Ramos (cell line): ENCODE data around the gene VPS52.
"Not testable (repeated sequence)": the region's sequence is repeated elsewhere in the genome, so short reads cannot be mapped to it uniquely, and the experiment has no call there.

Experiments used
- in situ Hi-C: fragments of 300-500 bp; cut with MboI; formaldehyde crosslinking; loops from one replicate; pipeline ENCODE4 v1.14.3; 2022; ENCODE audit warnings: low sequenced_read_pairs; ENCODE audit not compliant: unreplicated experiment

Gene VPS52

DNA sequence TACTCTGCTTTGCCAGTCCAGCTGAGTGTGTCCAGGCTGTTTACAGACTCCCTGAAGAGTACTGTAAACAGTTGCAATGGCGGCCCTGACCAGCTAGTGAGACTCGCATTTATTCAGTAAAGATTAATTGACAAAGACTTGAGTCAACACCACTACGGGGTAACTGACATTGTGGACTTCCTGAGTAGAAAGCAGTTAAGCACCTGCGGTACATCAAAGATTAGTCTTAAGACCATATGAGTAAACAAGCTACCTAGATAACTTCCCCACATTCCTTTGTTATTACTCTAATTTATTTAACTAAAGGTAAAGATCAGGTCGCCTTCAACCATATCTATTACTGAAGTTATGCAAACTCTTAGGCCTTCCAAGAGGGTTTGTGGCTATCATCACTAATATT is 12.6 kb downstream of the VPS52 start:
- in situ Hi-C loops = no loop called here

DNA sequence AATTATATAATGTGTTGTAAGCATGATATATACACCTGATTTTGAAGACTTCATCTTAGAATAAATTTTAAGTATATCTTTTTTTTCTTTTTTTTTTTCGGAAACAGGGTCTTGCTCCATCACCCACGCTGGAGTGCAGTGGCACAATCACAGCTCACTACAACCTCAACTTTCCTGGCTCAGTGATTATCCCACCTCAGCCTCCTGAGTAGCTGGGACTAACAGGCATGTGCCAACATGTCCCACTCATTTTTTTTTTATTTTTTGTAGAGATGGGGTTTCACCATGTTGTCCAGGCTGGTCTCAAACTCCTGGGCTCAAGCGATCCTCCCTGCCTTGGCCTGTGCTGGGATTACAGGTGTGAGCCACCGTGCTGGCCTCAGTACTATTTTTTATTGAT is 17.1 kb downstream of the VPS52 start:
- in situ Hi-C loops = no loop called here

DNA sequence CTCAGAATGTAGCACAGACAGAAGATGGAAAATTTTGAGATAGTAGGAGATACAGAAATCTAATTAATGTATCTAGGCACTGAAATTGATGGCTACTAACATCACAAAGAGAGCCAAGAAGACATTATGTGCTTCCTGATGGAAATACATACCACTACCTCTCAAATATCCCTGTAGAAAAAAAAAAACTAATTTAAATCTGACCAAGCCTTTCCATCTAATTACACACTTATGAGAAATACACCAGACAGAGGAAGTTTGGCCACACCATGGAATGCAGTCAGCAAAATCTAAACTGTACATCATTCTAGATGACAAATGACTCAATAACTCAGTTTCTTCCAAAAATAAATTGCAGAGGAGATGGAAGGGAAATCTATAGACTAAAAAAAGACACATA is 18.9 kb downstream of the VPS52 start:
- in situ Hi-C loops = no loop called here

DNA sequence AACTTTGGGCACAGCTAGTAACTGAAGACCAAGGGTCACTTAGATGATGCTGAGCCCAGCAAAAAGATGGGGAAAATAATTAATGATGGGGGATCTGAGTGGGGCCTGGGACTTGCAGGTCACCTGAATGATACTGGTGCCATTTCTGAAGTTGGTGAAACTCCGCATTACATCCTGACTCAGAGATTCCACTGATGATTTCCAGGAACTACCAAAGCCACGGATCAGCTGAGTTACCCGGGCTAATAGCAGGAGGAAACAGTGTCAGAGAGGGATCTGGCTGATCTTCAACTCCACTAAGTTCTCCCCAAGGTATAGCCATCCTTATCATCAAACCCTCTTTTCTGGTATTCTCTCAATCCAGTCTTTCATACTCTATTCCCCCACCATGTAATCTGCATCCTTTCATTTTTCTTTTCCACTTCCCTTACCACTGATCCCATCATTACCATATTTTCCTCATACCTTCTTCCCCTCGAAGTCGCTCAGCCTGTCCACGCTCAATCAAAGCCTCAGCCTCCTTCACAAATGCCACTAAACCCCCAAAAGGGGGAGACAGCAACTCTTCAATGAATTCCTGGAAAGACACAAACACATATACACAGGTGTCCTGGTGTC is 20.2 kb downstream of the VPS52 start:
- in situ Hi-C loops = no loop called here

DNA sequence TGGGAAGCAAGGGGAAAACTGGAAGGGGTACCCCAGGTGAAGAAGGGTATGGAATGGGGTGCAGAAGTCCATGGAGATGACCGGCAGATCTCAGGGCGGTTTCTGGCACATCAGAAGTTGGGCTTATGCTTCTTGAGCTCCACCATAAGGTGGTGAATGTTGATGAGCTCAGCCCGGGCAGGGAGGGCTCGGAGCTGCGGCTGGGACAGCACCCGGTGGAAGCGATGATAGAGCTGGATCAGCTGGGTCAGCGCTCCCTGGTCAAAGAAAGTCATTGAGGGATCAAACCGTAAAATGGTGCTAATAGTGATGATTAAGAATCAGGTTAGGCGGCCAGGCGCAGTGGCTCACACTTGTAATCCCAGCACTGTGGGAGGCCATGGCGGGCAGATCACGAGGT is 20.9 kb downstream of the VPS52 start:
- in situ Hi-C loops = no loop called here

DNA sequence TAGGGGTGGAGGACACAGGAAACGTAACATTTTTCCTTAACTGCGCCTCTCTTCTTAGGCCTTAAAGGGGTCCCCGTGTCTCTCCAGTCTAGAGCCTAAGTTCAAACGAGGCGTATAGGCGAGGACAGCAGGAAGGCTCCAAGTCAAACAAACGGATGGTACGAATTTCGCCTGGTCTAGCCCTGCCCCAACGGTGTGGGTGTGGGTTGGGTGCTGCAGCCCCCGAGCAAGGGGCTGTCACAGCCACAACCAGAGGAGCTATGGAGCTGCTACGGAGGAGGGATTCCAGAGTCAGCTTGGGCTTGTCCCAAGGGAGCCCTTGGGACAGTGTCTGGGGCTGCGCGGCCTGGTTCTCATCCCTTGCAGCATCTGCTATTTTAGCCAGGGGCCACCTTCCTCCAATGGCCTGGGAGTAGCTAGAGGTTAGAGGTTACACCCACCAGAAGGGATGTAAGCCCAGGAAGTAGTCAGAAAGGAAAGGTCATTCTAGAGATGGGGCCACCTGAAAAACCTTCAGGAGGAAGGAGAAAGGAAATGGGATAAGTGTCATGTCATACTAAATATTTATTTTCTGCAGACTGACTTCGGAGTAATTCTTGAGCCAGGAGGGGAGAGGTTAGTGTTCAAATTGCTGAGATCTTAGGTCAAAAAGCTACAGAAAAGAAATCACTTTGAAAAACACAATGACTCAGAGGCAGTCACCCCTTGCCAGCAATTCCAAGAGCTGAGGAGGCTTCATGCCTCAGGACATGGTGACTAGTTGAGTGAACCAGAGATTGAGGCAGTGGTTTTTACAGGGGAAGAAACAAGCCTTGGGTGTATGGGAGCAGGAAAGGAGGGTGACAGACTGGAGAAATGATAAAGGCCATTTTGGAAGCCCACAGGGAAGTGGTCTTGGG is 21.7 kb downstream of the VPS52 start:
- in situ Hi-C loops = loop anchor here (10.0 kb wide), 2 partner anchors 135 to 245 kb away; partner anchors contain the start of gene HLA-DOA

DNA sequence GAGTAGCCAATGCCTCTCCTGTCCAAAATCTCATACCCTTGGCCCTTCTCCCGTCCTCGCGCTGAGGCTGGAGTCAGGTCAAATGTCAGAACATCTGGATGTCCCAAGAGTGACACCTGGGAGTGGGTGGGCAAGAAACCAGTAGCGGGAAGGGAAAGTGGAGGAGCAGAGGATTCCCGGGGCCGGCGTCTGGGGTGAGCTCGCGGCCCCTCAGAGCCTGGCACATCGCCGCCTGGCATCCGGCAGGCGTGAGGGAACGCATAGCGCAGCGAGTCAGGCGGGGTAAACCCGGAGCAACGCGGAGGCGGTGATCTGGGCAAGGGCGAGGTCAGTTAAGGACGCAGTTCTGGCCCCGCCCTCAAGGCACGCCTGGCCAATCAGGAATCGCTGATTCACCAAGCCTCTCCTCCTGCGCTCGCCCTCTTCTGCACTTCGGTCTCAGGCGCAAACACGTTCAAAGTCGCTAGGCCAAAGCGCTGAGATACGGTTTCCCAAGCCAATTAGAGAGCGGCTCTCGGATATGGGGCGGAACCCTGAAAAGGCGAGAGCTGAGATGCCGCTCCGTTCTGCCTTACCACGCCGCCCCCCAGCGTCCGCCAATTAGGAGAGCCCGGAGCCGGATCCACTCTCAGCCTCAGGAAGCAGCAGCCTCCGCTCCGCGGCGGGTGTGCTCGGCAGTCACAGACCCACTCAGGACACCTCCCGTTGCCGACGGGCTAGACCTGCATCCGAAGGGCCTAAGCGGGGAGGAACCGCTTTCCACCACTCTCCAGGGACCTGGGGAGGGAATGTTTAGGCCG is 22.5 kb downstream of the VPS52 start:
- in situ Hi-C loops = loop anchor here (10.0 kb wide), 2 partner anchors 134 to 244 kb away; partner anchors contain the start of gene HLA-DOA

DNA sequence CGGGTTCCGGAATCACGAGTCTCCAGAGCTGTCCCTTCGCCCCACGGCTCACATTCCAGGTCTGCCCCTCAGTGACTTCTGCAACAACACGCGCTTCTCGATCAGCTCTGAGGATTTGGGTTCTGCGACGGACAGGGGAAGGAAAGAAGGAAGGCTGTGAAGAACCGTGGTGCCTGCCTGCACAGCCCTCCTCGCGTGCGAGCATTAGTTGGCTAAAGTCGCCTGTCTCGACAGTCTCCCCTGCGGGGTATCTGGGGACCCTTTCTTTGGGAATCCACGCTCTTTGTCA is 23.1 kb downstream of the VPS52 start:
- in situ Hi-C loops = loop anchor here (10.0 kb wide), 2 partner anchors 134 to 244 kb away; partner anchors contain the start of gene HLA-DOA

DNA sequence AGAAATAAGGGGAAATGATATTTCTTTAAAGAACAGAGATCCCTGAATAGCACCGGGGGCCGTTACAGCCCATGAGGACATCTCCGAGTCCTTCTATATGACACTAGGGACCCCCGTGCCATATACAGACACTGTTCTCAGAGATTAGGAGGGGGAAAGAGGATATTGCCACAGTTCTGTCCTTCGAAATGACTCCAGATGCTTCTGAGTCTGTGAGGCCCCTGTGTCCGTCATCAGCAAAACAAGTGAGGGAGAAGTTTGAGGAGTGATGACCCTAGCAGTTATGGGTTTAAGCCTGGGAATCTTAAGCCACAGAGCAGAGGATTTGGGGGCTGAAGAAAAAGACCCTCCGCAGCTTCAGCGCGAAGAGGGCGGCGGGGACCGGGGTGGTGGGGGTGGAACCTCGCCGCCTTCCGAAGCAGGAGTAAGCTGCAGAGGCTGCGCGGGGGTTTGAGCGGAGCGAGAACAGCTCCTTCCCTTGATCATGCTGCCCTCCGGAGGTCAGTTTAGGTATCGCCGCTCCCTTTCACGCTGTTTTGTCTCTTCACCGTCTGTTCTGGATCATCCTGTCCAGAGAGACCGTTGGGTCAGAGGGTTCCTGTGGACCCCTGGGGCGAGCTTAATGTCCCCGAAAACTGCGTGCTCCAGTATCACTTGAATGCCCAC is 23.6 kb downstream of the VPS52 start:
- in situ Hi-C loops = loop anchor here (10.0 kb wide), 2 partner anchors 133 to 243 kb away; partner anchors contain the start of gene HLA-DOA

DNA sequence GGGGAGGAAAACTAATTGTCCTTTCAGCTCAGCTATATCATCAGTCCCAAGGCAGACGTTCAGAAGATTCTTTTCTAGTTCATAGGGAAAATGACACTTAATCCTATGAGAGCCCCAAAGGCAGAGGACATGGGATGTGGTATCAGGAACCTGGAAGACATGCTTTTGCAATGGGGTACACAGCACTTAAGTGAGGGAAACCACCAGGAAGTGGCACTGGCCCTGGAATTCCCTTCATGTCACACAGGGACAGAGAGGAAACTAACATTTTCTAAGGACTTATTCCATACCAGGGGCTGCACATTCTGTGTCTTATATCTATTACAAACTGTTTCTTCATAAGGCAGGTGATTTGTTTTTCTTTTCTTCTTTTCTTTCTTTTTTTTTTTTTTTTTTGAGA is 28.2 kb downstream of the VPS52 start:
- in situ Hi-C loops = loop anchor here (10.0 kb wide), 2 partner anchors 129 to 239 kb away; partner anchors contain the start of gene HLA-DOA

DNA sequence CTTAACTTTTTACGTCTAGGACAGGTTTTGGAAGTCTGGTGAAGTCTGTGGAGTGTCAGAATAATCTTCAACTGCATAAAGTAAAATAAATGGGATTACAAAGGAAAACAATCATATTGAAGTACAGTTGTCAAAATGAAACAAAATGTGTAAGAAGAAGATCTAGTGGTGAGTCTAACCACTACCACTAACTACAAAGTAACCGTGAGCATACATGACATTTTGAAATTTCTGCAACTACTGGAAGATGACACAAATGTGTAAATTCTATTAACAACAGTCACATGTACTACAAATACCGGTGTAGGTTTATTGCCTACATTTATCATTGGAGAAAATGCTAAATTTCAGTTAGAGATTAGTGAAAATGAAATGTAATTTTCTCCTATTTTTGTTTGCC is 29.7 kb downstream of the VPS52 start:
- in situ Hi-C loops = loop anchor here (10.0 kb wide), 2 partner anchors 127 to 237 kb away; partner anchors contain the start of gene HLA-DOA

DNA sequence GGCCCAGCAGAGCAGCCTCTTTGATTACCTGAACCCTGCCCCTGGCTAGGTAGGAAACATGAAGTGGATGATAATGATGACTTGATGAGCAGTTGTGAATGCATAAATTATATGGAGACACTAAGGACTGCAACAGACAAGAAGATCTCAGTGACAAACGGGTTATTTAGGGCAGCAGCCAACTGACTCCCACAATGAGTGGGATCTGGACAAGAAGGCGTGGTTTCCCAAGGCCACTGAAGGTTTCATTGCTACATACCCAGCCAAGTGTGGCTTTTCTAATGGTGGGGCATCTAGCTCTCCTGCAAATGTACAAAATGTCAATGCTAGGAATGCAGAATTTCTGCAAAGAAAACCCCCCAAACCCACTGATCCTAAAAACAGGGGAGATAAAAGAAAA is 33.9 kb downstream of the VPS52 start:
- in situ Hi-C loops = no loop called here

DNA sequence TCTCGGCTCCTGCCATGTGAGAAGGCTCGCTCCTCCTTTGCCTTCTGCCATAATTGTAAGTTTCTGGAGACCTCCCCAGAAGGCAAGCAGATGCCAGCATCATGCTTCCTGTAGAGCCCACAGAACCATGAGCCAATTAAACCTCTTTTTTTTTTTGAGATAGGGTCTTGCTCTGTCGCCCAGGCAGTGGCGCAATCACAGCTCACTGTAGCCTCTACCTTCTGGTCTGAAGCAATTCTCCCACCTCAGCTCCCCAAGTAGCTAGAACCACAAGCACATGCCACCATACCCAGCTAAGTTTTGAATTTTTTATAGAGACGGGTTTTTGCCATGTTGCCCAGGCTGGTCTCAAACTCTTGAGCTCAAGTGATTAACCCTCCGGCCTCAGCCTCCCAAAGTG is 34.8 kb downstream of the VPS52 start:
- in situ Hi-C loops = no loop called here

DNA sequence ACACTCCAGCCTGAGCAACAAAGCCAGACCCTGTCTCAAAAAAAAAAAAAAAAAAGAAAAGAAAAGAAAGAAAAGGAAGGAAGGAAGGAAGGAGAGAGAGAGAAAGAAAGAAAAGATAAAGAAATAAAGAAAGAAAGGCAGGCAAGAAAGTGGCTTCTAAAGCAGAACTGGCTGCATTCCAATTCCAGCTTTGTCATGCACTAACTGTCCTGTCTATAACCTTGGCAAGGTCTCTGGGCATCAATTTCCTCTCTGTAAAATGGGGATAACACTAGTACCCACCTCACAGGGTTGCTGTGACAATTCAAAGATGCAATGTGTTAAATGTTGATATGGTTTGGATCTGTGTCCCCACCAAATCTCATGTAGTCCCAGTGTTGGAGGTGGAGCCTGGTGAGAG is 35.3 kb downstream of the VPS52 start:
- in situ Hi-C loops = no loop called here

DNA sequence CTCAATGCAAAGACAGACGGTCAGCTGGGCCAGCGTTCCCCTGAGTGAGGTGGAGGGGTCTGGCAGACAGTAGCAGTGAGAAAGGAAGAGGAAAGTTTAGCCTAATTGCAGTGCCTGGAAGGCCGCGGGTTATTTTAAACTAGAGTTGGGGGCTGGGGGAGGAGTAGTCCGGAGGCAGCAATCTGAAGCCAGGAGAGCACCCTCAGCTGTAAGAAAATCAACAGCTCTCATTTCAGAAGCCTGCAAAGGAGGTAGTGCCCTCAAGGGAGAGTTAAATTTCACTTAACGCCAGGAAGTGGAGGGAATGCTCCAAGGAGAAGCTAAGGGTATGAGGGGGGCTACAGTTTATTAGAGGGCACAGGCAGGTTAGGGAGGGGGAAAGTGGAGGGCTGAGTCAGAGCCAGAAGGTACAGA is 36.4 kb downstream of the VPS52 start:
- in situ Hi-C loops = no loop called here

DNA sequence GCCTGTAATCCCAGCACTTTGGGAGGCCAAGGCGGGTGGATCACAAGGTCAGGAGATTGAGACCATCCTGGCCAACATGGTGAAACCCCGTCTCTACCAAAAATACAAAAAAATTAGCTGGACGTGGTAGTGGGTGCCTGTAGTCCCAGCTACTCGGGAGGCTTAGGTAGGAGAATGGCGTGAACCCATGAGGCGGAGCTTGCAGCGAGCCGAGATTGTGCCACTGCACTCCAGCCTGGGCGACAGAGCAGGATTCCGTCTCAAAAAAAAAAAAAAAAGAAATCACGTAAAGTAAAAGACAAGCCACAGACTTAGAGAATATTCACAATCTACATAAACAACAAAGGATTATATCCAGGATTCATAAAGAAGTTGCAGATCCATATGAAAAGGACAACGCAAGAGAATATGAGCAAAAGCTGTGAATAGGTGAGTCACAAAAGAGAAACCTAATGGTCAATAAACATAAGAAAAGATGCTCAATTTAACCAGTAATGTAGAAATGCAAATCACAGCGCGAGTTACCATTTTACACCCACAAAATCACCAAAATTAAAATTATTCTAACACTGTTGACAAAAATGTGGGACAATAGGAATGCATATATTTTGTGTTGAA is 45.1 kb downstream of the VPS52 start:
- in situ Hi-C loops = not testable (repeated sequence)

DNA sequence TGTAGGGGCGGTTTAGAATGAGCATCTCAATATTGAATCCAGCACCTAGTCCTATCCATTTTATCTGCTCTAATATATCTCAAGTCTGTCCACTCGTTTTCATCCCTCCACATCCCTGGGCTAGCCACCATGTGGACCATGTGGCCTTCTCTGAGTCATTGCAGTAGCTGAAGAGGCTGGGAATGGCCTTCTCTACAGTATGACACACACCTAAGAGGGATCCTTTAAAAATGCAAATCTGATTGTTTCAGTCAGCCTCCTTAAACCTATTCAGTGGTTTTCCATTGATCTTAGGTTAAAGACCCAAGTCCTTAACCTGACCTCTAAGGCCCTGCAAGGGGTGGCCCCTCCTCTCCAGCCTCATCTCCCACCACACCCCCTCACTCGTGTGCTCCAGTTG is 54.0 kb downstream of the VPS52 start:
- in situ Hi-C loops = no loop called here

DNA sequence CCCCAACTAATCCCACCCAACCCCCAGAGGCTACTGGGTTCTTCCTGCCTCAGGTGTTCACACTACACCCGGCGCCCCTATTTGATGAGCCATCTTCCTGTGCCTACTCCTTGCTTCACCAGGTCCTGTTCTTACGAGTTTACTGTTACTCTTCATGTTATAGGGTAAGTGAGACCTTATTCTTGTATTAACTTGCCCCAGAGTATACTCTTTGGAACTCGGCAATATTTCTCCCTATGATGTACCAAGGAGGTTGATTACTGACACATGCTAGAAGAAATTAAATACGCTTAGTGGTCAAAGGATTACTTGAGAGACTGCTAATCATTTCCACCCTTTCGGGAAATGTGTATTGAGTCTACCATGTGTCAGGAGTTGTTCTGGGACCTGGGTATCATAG is 54.4 kb downstream of the VPS52 start:
- in situ Hi-C loops = no loop called here

DNA sequence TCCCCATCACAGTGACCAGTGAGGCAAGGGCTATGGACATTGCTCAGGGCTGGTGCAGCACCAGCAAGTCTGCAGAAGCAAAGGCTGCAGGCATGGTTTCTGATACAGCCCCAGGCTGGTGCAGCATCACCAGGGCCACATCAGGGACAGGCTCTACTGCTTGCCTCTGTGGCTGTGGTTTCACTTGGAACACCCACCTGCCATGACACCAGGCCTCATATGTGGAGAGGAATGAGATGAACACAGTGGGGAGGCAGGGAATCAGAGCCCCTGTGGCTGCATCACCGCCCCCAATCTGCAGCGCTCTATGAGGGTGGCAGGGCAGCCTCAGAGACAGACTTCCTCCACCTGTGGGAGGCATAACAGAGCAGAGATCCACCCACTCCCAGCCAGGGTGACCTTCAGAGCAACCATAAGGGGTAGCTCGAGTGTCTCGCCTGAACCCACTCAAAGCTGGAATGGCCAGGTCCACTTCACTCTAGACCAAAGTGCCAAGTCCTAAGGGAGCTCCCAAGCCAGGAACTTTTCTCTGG is 55.5 kb downstream of the VPS52 start:
- in situ Hi-C loops = no loop called here
